DMS53 treated with DMSO at 0.1 percent for 48 hours (cell line): ENCODE data around the gene PEX5L.
A peak's percentile ranks its signal among the peaks of the same experiment; 100 is the strongest.
"Not testable (repeated sequence)": the region's sequence is repeated elsewhere in the genome, so short reads cannot be mapped to it uniquely, and the experiment has no call there.

Experiments used
- DNase-seq: peaks from one replicate; lab custom pipeline; 2025; ENCODE audit not compliant: unreplicated experiment; lab: John Stamatoyannopoulos, UW

Gene PEX5L

DNA sequence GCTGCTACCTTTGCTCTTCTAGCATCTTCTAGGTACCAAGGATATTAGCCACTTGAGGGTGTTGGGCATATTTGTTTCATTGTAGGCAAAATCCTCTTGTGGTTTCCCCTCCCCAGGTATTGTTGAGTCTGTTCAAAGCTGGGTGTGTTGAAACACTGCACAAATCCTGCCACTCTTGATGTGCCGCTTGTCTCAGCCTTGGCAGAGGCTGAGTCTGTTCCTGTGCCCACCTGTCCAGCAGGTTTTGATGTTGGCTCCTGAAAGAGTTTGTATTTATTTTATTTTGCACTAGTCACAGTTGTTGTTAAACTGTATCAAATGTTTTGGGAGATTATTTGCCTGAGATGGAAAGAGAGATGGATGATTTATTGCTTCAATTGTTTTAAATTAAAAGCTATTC, 247.7 kb downstream of the PEX5L start:
- DNase-seq: no peak

DNA sequence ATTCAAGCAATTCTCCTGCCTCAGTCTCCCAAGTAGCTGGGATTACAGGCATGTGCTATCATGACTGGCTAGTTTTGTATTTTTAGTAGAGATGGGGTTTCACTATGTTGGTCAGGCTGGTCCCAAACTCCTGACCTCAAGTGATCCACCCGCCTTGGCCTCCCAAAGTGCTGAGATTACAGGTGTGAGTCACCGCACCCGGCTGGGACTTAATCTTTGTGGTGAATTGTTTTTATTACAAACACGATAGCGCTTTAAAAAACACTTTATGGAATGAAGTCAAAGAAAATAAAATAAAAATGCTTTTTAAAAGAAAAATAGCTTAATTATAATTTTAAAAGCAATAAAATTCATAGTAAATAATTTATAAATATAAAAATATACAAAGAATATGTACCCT, 253.9 kb downstream of the PEX5L start:
- not testable (repeated sequence) for DNase-seq

DNA sequence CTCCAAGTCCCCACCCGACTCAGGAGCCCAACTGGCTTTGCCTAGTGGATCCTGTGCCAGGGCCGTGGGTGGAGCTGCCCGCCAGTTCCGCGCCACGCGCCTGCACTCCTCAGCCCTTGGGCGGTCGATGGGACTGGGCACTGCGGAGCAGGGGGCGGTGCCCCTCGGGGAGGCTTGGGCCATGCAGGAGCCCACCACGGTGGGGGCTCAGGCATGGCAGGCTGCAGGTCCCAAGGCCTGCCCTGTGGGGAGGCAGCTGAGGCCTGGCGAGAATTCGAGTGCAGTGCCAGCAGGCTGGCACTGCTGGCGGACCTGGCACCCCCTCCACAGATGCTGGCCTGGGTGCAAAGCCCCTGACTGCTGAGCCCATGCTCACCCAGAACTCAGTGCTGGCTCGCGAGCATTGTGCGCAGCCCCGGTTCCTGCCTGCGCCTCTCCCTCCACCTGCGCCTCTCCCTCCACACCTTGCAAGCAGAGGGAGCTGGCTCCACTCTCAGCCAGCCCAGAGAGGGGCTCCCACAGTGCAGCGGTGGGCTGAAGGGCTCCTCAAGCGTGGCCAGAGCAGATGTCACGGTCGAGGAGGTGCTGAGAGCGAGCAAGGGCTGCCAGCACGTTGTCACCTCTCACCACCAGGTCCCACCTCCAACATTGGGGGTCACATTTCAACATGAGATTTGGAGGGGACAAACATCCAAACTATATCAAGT, 261.2 kb downstream of the PEX5L start:
- DNase-seq: no peak

DNA sequence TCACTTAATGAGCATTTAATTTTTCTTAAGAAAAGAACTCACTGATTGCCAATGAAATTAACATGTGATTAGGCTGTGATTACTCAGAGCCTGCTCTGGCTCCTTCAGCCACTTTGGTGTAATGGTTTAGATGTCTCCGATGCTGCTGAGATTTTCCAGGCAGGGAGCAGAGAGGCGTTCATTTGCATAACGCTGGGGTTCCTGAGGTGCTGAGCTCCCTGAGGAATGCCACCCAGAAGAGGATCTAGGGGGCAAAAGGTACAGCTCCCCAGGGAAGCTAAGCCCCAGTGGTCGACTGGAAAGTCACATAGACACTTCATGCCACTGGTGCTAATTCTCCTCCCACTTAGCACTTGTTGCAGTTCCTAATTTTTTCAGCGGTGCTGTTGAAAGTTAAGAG, 264.4 kb downstream of the PEX5L start:
- no peak for DNase-seq

DNA sequence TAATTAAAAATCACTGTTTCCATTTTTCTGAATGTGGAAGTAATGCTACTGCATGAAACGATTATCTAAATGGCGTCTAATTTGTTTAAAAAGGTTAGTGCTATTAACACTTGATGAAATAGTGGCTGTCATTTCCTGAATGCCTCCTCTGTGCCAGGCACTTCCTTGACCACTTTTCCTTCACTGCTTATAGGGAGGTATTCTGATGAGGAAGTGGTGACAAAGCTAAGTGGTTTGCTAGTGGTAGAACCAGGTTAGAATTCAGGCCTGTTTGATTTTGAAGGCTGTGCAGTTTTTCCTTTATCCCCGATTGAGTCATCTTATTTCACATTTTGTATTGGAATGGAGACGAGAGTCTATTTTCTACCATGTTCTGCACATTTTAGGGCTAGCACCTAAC, 264.9 kb downstream of the PEX5L start:
- DNase-seq: no peak

DNA sequence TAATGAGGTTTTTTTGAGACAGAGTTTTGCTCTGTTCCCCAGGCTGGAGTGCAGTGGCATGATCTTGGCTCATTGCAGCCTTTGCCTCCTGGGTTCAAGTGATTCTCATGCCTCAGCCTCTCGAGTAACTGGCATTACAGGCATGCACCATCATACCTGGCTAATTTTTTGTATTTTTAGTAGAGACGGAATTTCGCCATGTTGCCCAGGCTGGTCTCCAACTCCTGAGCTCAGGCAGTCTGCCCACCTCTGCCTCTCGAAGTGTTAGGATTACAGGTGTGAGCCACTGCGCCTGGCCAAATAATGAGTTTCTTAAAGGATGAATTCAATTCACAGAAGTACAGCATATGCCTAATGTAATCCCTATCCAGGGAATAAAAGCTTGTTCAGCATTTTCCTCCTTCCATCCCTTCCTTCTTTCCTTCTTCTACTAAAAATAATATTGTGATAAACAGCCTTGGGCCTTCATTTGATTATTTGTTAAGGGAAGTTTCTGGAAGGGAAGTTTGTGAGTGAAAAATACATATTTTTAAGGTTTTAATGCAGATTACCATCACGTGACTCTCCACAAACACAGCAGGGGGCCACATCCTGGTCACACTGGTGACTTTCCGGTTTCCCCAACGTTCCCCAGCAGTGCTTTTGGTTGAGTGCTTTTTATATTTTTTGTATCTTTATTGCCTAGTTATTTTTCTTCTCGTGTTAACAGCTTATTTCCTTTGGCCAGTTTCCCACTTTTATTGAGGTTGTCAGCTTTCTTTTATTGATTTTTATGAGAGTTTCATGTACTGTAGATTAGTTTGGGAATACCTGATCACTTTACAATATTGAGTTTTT, 267.1 kb downstream of the PEX5L start:
- no peak for DNase-seq

DNA sequence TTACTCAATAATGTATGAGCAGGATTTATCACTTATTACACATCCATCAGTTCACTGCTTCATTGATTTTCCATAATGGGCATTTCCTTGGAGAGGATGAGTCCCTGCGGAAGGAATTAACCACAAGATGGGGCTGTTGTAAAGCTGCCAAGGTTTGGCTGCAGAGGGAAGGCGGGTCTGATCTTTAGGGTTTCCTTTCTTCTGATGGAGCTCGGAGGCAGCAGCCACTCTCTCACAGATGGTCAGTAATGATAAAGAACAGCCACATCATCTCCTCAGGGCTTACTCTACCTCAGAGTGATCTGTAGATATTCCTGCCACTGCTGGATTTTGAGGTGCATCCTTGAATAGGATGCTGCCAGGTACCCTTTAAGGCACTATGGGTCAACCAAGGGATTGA, 268.7 kb downstream of the PEX5L start:
- DNase-seq: no peak

DNA sequence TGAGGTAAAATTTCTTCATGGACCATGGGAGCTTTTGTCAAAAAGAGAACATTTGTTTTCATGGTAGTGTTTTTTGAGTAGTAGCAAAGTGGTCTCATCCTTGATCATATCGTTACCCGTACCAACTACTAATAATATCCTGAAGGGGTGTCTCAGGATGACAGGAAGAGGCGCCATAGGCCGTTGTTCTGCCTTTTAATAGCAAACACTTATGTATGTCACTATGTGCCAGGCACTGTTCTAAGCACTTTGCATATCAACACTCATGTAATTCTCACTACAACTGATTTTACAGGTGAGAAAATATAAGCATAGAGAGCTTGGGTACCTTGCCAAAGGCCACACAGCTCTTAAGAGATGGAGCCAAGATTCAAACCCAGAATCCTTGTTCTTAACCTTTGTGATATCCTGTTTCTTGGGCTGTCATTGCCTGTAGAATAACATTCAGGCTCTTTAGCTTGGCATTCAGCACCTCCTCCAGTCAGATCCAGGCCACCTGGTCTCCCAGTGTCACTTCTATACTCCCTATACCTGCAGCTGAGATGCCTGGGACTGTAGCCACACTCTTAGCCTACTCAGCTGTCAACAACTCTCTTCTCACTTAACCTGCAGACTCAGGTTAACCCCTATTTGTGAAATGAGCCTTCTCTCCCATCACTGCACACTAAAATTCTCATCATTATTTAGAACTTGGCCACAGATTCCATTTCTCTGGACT, 270.2 kb downstream of the PEX5L start:
- DNase-seq: no peak

DNA sequence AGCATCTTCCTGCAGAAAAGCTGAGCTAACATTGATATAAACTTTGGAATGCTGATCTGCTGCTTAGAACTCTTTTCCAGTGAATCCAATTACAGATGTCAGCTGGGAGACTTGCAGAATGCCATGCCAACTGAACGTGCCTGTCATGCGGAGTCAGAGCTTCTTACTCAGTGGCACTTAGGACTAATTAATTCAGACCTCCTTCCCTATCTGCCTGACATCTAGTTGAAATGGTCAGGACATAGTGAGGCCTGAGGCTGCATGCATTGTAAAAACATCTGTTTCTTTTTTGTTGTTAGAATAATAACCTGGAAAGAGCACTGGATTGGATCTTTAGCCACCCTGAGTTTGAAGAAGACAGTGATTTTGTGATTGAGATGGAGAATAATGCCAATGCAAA, 271.3 kb downstream of the PEX5L start:
- no peak for DNase-seq

DNA sequence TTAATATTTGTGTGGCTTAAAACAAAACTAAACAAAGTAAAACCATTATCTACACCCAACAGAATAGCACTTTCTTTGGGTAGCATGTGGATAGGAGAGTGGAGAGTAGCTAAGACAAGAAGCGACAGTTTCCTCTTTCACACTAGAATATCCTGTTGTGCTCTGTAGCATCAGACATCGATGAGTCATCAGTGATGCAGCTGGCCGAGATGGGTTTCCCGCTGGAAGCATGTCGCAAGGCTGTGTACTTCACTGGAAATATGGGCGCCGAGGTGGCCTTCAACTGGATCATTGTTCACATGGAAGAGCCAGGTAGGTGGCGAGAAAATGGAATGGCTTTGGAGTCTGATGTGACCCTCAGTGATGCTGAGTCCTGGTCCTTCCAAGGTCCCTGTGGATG, 275.8 kb downstream of the PEX5L start:
- peak; percentile 61 for DNase-seq

DNA sequence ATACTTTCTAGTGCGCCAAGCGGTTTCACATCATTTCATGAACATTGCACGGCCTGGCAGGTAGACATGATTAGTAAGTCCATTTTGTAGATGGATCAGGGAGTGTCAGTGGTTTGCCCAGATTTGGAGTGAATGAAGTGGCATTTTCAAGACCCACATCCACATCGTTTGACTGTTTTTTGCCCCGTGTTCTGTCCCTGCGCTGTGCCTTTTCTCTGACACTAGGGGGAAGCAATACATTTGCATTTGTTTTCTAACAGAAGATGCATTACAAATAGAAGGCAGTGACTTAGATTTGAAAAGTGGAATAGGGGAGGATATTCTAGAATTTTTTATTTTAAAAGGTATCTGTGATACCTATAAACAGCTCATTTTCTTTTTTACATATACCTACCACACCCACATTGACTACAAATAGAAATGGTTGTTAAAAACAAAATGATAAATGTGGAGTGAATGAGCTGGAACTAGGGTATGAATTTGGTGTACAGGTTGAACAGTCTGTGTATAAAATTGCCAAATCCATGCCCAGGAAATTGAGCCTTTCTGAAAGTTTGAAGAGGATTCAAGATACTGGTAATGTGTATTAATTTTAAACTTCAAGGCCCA, 285.9 kb downstream of the PEX5L start:
- no peak for DNase-seq

DNA sequence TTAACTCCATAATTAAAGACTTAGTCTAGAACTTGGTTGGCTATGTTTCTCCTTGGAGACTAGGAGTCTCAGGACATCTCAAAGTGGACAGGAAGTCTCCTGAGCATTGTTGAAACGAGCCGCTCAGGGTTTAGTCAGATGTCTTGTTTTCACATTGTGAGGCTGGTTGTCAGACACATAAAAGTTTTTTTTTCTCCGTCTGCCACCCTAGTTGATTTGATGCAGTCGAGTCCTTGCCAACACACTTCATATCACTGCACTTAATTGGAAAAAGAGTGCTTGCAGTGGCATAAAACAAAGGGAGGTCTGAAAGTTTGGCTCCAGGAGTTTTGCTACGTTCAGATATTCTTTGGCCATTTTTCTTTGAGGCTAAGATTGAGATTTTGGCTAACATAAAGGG, 291.0 kb downstream of the PEX5L start:
- no peak for DNase-seq

DNA sequence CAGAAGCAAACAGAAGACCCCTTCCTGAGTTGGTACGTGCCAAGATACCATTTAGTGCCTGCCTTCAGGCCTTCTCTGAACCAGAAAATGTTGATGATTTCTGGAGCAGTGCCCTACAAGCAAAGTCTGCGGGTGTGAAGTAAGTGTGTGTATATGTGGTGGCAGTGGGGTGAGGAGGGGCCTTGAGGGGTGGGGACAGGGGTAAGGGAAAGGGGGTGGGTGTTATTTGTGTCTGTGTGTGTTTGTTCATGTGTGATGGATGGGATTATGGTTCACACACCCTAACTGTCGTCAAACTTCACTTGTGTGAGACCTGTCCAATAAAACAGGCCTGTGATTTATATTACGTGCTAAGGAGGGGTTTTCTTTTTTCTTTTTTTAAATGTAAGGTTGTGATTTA, 291.7 kb downstream of the PEX5L start:
- DNase-seq: no peak
